HCT116 (cell line): Measurements from ENCODE around the gene F11R.

Experiments
- EGR1 ChIP-seq: IDR thresholded peaks from 2 replicates; pipeline ENCODE4 v1.6.1; 2012; ENCODE audit warnings: low read depth
- EZH2 ChIP-seq: fragments of 200-600 bp; sonication (generic); IDR thresholded peaks from 2 replicates; pipeline ENCODE4 v1.6.1; 2017; ENCODE audit warnings: antibody characterized with exemption, mixed run types
- JUND ChIP-seq: IDR thresholded peaks from 2 replicates; pipeline ENCODE4 v1.6.1; 2012
- POLR2A ChIP-seq: IDR thresholded peaks from 2 replicates; pipeline ENCODE4 v1.7.0; 2011; ENCODE audit warnings: borderline replicate concordance; ENCODE audit not compliant: insufficient read depth, insufficient read length; ENCODE audit errors: extremely low read depth
- POLR2AphosphoS5 ChIP-seq: IDR thresholded peaks from 2 replicates; pipeline ENCODE4 v1.6.1; 2011; ENCODE audit warnings: mild to moderate bottlenecking, low read depth, low read length, moderate library complexity
- RAD21 ChIP-seq: IDR thresholded peaks from 2 replicates; pipeline ENCODE4 v1.6.1; 2012; ENCODE audit warnings: low read depth, mild to moderate bottlenecking
- SP1 ChIP-seq: IDR thresholded peaks from 2 replicates; pipeline ENCODE4 v1.6.1; 2012; ENCODE audit warnings: low read depth
- ZNF274 ChIP-seq: fragments of 200-500 bp; sonication (Bioruptor generic); IDR thresholded peaks from 2 replicates; pipeline ENCODE4 v1.6.1; 2014; ENCODE audit warnings: mild to moderate bottlenecking, low read depth, low read length, inconsistent platforms
- TF ChIP-seq, protein P1 (sequence below), 3 experiments: fragments of 200-600 bp in 1 of 3; sonication (generic) in 1 of 3; IDR thresholded peaks in 2 of 3; conservative IDR thresholded peaks in 1 of 3; 2 replicates each; pipeline ENCODE4 v1.5.1; 2012 to 2017; ENCODE audit warnings: low read depth in 2 of 3, low read length in 2 of 3, antibody characterized with exemption in 1 of 3, borderline replicate concordance in 1 of 3, control low read depth in 1 of 3, mild to moderate bottlenecking in 1 of 3, mixed read lengths in 1 of 3, mixed run types in 1 of 3, moderate library complexity in 1 of 3; ENCODE audit not compliant: insufficient read depth in 1 of 3
- TF ChIP-seq, protein P2 (sequence below): IDR thresholded peaks from 2 replicates; pipeline ENCODE4 v1.6.1; 2012
- TF ChIP-seq, protein P3 (sequence below): IDR thresholded peaks from 2 replicates; pipeline ENCODE4 v1.6.1; 2012
- TF ChIP-seq, protein P4 (sequence below): IDR thresholded peaks from 2 replicates; pipeline ENCODE4 v1.6.1; 2012; ENCODE audit warnings: low read depth

DNA sequence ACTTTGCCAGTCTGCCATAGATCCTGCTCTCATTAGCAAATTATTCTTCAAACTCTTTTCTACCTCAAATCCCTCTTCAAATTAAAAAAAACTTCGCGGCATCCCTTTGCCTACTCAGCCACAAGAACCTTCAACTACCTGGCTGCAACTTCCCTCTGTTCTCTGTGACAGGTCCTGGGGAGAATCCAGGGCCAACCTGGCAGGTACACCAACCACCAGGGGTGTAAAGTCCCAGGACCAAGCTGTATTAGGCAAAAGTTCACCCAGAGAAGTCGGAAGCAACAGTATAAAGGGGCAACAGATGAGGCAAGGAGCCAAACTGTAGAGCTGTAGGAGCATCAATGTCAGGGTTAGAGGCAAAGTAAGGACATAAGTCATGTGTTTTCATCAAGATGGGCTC is 48.0 kb downstream of the F11R start:
- TF ChIP-seq, protein P1, sequence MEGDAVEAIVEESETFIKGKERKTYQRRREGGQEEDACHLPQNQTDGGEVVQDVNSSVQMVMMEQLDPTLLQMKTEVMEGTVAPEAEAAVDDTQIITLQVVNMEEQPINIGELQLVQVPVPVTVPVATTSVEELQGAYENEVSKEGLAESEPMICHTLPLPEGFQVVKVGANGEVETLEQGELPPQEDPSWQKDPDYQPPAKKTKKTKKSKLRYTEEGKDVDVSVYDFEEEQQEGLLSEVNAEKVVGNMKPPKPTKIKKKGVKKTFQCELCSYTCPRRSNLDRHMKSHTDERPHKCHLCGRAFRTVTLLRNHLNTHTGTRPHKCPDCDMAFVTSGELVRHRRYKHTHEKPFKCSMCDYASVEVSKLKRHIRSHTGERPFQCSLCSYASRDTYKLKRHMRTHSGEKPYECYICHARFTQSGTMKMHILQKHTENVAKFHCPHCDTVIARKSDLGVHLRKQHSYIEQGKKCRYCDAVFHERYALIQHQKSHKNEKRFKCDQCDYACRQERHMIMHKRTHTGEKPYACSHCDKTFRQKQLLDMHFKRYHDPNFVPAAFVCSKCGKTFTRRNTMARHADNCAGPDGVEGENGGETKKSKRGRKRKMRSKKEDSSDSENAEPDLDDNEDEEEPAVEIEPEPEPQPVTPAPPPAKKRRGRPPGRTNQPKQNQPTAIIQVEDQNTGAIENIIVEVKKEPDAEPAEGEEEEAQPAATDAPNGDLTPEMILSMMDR (IDR thresholded peaks at IDR 0.05 in 2 of 3, conservative IDR thresholded peaks at IDR 0.05 in 1 of 3; ENCODE audit: borderline replicate concordance in 1 of 3, insufficient read depth in 1 of 3, low read depth in 2 of 3, low read length in 2 of 3), result no peak
- TF ChIP-seq, protein P2, sequence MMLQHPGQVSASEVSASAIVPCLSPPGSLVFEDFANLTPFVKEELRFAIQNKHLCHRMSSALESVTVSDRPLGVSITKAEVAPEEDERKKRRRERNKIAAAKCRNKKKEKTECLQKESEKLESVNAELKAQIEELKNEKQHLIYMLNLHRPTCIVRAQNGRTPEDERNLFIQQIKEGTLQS, result no peak
- TF ChIP-seq, protein P3, sequence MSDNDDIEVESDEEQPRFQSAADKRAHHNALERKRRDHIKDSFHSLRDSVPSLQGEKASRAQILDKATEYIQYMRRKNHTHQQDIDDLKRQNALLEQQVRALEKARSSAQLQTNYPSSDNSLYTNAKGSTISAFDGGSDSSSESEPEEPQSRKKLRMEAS, result no peak
- TF ChIP-seq, protein P4, sequence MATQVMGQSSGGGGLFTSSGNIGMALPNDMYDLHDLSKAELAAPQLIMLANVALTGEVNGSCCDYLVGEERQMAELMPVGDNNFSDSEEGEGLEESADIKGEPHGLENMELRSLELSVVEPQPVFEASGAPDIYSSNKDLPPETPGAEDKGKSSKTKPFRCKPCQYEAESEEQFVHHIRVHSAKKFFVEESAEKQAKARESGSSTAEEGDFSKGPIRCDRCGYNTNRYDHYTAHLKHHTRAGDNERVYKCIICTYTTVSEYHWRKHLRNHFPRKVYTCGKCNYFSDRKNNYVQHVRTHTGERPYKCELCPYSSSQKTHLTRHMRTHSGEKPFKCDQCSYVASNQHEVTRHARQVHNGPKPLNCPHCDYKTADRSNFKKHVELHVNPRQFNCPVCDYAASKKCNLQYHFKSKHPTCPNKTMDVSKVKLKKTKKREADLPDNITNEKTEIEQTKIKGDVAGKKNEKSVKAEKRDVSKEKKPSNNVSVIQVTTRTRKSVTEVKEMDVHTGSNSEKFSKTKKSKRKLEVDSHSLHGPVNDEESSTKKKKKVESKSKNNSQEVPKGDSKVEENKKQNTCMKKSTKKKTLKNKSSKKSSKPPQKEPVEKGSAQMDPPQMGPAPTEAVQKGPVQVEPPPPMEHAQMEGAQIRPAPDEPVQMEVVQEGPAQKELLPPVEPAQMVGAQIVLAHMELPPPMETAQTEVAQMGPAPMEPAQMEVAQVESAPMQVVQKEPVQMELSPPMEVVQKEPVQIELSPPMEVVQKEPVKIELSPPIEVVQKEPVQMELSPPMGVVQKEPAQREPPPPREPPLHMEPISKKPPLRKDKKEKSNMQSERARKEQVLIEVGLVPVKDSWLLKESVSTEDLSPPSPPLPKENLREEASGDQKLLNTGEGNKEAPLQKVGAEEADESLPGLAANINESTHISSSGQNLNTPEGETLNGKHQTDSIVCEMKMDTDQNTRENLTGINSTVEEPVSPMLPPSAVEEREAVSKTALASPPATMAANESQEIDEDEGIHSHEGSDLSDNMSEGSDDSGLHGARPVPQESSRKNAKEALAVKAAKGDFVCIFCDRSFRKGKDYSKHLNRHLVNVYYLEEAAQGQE, result no peak
- TF ChIP-seq RAD21 (no peak), ZNF274 (no peak), JUND (no peak), POLR2A (no peak), EZH2 (no peak), SP1 (no peak), POLR2AphosphoS5 (no peak), EGR1 (no peak)
